Osteocyte (in vitro differentiated cells): ENCODE data around the gene PRUNE2. TPM values are rescaled to one million over a fixed set of nuclear protein-coding genes. Genes with fewer than 3 reads are reported as not detected.
A peak's percentile ranks its signal among the peaks of the same experiment; 100 is the strongest.

Experiments
- DNase-seq: peaks from one replicate; pipeline ENCODE4 v3.0.0; 2021; ENCODE audit warnings: mixed read lengths; ENCODE audit not compliant: unreplicated experiment; ENCODE audit errors: extremely low spot score
- H3K27ac Mint-ChIP-seq: one replicate; pipeline ENCODE4 v1.8.0; 2021; ENCODE audit warnings: mild to moderate bottlenecking, mixed read lengths; ENCODE audit not compliant: unreplicated experiment
- H3K27me3 Mint-ChIP-seq: one replicate; pipeline ENCODE4 v1.8.0; 2021; ENCODE audit warnings: mixed read lengths; ENCODE audit not compliant: unreplicated experiment
- H3K36me3 Mint-ChIP-seq: one replicate; pipeline ENCODE4 v1.8.0; 2021; ENCODE audit warnings: mixed read lengths; ENCODE audit not compliant: unreplicated experiment
- H3K4me1 Mint-ChIP-seq: one replicate; pipeline ENCODE4 v1.8.0; 2021; ENCODE audit warnings: mixed read lengths; ENCODE audit not compliant: unreplicated experiment
- H3K4me3 Mint-ChIP-seq: one replicate; pipeline ENCODE4 v1.8.0; 2021; ENCODE audit warnings: mild to moderate bottlenecking, moderate library complexity, mixed read lengths; ENCODE audit not compliant: unreplicated experiment
- H3K9me3 Mint-ChIP-seq: one replicate; pipeline ENCODE4 v1.8.0; 2021; ENCODE audit warnings: mixed read lengths; ENCODE audit not compliant: unreplicated experiment
- CTCF ChIP-seq: fragments of 200-600 bp; sonication (generic); IDR thresholded peaks from 2 replicates; pipeline ENCODE4 v1.5.0; 2021; ENCODE audit warnings: antibody characterized with exemption, mild to moderate bottlenecking, moderate library complexity
- total RNA-seq: library from RNA; stranded (reverse); gene quantifications from 2 replicates; pipeline ENCODE4 v1.2.1, GENCODE V29; 2021

PRUNE2 gene
- total RNA-seq, 1 donor from 2014 or later = 1.0 TPM

GRCh38 chr9:76737154-76737902 is 168.6 kb downstream of the PRUNE2 start:
- H3K27ac Mint-ChIP-seq = no peak overlapping the region
- no peaks in the 10 kb centered on the region for H3K36me3 Mint-ChIP-seq
- no peak overlapping the region for H3K4me3 Mint-ChIP-seq
- H3K4me1 Mint-ChIP-seq = no peaks in the 10 kb centered on the region
- peaks cover 46% of the 10 kb centered on the region for H3K27me3 Mint-ChIP-seq
- no peaks in the 10 kb centered on the region for H3K9me3 Mint-ChIP-seq
- TF ChIP-seq CTCF = no peak
- DNase-seq = no peak

GRCh38 chr9:76734716-76735115 is 171.2 kb downstream of the PRUNE2 start:
- Mint-ChIP-seq H3K4me3 (no peak overlapping the region), H3K9me3 (no peaks in the 10 kb centered on the region), H3K27ac (no peak overlapping the region), H3K4me1 (no peaks in the 10 kb centered on the region), H3K36me3 (no peaks in the 10 kb centered on the region), H3K27me3 (peaks cover 43% of the 10 kb centered on the region)
- TF ChIP-seq CTCF = no peak
- DNase-seq = no peak

GRCh38 chr9:76733096-76733495 is 172.8 kb downstream of the PRUNE2 start:
- no peak overlapping the region for H3K27ac Mint-ChIP-seq
- no peak overlapping the region for H3K4me3 Mint-ChIP-seq
- no peaks in the 10 kb centered on the region for H3K9me3 Mint-ChIP-seq
- peaks cover 41% of the 10 kb centered on the region for H3K27me3 Mint-ChIP-seq
- no peaks in the 10 kb centered on the region for H3K4me1 Mint-ChIP-seq
- TF ChIP-seq CTCF = no peak
- no peaks in the 10 kb centered on the region for H3K36me3 Mint-ChIP-seq
- DNase-seq = peak; percentile 13

GRCh38 chr9:76732341-76732958 is 173.5 kb downstream of the PRUNE2 start:
- TF ChIP-seq CTCF = no peak
- peaks cover 41% of the 10 kb centered on the region for H3K27me3 Mint-ChIP-seq
- H3K4me1 Mint-ChIP-seq = no peaks in the 10 kb centered on the region
- peak; percentile 19 for DNase-seq
- H3K36me3 Mint-ChIP-seq = no peaks in the 10 kb centered on the region
- no peak overlapping the region for H3K27ac Mint-ChIP-seq
- H3K4me3 Mint-ChIP-seq = no peak overlapping the region
- no peaks in the 10 kb centered on the region for H3K9me3 Mint-ChIP-seq

GRCh38 chr9:76730801-76731200 is 175.1 kb downstream of the PRUNE2 start:
- H3K36me3 Mint-ChIP-seq = no peaks in the 10 kb centered on the region
- H3K27me3 Mint-ChIP-seq = peaks cover 39% of the 10 kb centered on the region
- no peak for TF ChIP-seq CTCF
- no peak for DNase-seq
- H3K27ac Mint-ChIP-seq = no peak overlapping the region
- H3K4me3 Mint-ChIP-seq = no peak overlapping the region
- no peaks in the 10 kb centered on the region for H3K4me1 Mint-ChIP-seq
- H3K9me3 Mint-ChIP-seq = no peaks in the 10 kb centered on the region
